Measurements from ENCODE around the gene EPDR1. TPM values are rescaled to one million over a fixed set of nuclear protein-coding genes. Genes with fewer than 3 reads are reported as not detected.

EPDR1 gene
- 10 to 100 TPM in 1 of 4 donors, 1 to 10 TPM in 3; 1.1 to 13.9 (median 4.8) TPM for total RNA-seq

GRCh38 chr7:37920305-37920848, at the start of gene EPDR1:
EPDR1 (plus strand) TSS chr7:37920640; CDS start chr7:37920940, 300 bp downstream.
- intact Hi-C loops (cut with DNase I; ENCODE audit: low total_unique reads): no loop called here
- TF ChIP-seq CTCF (IDR thresholded peaks at IDR 0.05) (no peak), POLR2A (IDR thresholded peaks at IDR 0.05) (no peak)
- DNase-seq (ENCODE audit: low spot score in 2 of 2): peak; percentile 28 to 87
- 15 to 31% methylated on average over 10 to 22 of the region's 22 CpGs for whole genome bisulfite sequencing, 2 donors
- peak within 1 kb of the TSS; percentile 37 for H3K4me3 ChIP-seq (ENCODE audit: low read depth, poor library complexity, severe bottlenecking)

GRCh38 chr7:37882086-37882485, 38.4 kb upstream of the EPDR1 start:
- DNase-seq (ENCODE audit: low spot score in 2 of 2): no peak
- no peak overlapping the region for H3K4me3 ChIP-seq (ENCODE audit: low read depth, poor library complexity, severe bottlenecking)
- intact Hi-C loops (cut with DNase I; ENCODE audit: low total_unique reads): no loop called here
- no peak for TF ChIP-seq POLR2A (IDR thresholded peaks at IDR 0.05)
- TF ChIP-seq CTCF (IDR thresholded peaks at IDR 0.05): no peak
- 82 to 84% methylated on average over 6 of the region's 6 CpGs for WGBS, 2 donors

- no peak for DNase-seq (ENCODE audit: low spot score in 2 of 2)
Measured at GRCh38 chr7:37893359-37893758, 27.1 kb upstream of the EPDR1 start.

GRCh38 chr7:37894671-37895070, 25.8 kb upstream of the EPDR1 start:
- H3K4me3 ChIP-seq (ENCODE audit: low read depth, poor library complexity, severe bottlenecking): no peak overlapping the region
- DNase-seq (ENCODE audit: low spot score in 2 of 2): no peak
- TF ChIP-seq POLR2A (IDR thresholded peaks at IDR 0.05): no peak
- 88 to 90% methylated on average over 3 of the region's 3 CpGs for WGBS, 2 donors
- intact Hi-C loops (cut with DNase I; ENCODE audit: low total_unique reads): no loop called here

More at GRCh38 chr7:37893359-37893758, 27.1 kb upstream of the EPDR1 start:
- TF ChIP-seq CTCF (IDR thresholded peaks at IDR 0.05) (no peak), POLR2A (IDR thresholded peaks at IDR 0.05) (no peak)
- intact Hi-C loops (cut with DNase I; ENCODE audit: low total_unique reads): no loop called here
- no peak overlapping the region for H3K4me3 ChIP-seq (ENCODE audit: low read depth, poor library complexity, severe bottlenecking)

GRCh38 chr7:37899712-37900247, 20.7 kb upstream of the EPDR1 start:
- TF ChIP-seq CTCF (IDR thresholded peaks at IDR 0.05) (no peak), POLR2A (IDR thresholded peaks at IDR 0.05) (no peak)
- no peak overlapping the region for H3K4me3 ChIP-seq (ENCODE audit: low read depth, poor library complexity, severe bottlenecking)
- no peak for DNase-seq (ENCODE audit: low spot score in 2 of 2)
- intact Hi-C loops (cut with DNase I; ENCODE audit: low total_unique reads): no loop called here
- 79 to 83% methylated on average over 3 of the region's 3 CpGs for WGBS, 2 donors

GRCh38 chr7:37901236-37901827, 19.1 kb upstream of the EPDR1 start:
- WGBS, 2 donors: 17 to 21% methylated on average over 6 of the region's 6 CpGs
- DNase-seq (ENCODE audit: low spot score in 2 of 2): no peak
- TF ChIP-seq CTCF (IDR thresholded peaks at IDR 0.05): no peak
- TF ChIP-seq POLR2A (IDR thresholded peaks at IDR 0.05): no peak
- intact Hi-C loops (cut with DNase I; ENCODE audit: low total_unique reads): no loop called here
- no peak overlapping the region for H3K4me3 ChIP-seq (ENCODE audit: low read depth, poor library complexity, severe bottlenecking)
